Left ventricle myocardium superior (tissue), 1 donor: Measurements from ENCODE around the gene CD300LF. TPM values are rescaled to one million over a fixed set of nuclear protein-coding genes. Genes with fewer than 3 reads are reported as not detected.

ENCODE experiments used
- ATAC-seq: fragments of 200-7000 bp; cut with Tn5 transposase; one replicate; pipeline ENCODE4 v1.9.1; 2020; ENCODE audit warnings: mild to moderate bottlenecking, moderate library complexity
- DNase-seq: peaks from one replicate; pipeline ENCODE4 v3.0.0-alpha.2; 2020
- intact Hi-C: fragments of 100-400 bp; cut with micrococcal nuclease; formaldehyde crosslinking; loops from one replicate; pipeline ENCODE4 v1.11.0; 2022
- microRNA-seq: library from miRNA; unstranded; fragments of <30 nt; microRNA quantifications from one replicate; pipeline ENCODE4 v1.2.0, GENCODE V29; 2020; ENCODE audit warnings: borderline number of aligned reads
- total RNA-seq: library from RNA; stranded (reverse); fragmentation: NEBNext Ultra II Directional; extraction: Animal tissue kit (Norgen Biotek cat#: 25700); gene quantifications from one replicate; pipeline ENCODE4 v1.2.1, GENCODE V29; 2021
- donor health status: DM: no; HTN: yes; CAD: no; lungs with severe emphysema.

The CD300LF gene
- total RNA-seq, 1 donor from 2014 or later, result not detected

- intact Hi-C loops, result no loop called here
- no peak for DNase-seq
- no peak for ATAC-seq
Observed at GRCh38 chr17:74663561-74663960, 49.2 kb downstream of the CD300LF start.

GRCh38 chr17:74659889-74660288 lies 52.8 kb downstream of the CD300LF start:
- no peak for DNase-seq
- intact Hi-C loops, result no loop called here
- ATAC-seq, result no peak

- no peak for ATAC-seq
- no peak for DNase-seq
- intact Hi-C loops, result no loop called here
Observed at GRCh38 chr17:74658620-74659019, 54.1 kb downstream of the CD300LF start.

GRCh38 chr17:74654742-74655141 lies 58.0 kb downstream of the CD300LF start:
- ATAC-seq (no peak), DNase-seq (no peak)
- intact Hi-C loops, result no loop called here

GRCh38 chr17:74652020-74652419 lies 60.7 kb downstream of the CD300LF start:
- DNase-seq (no peak), ATAC-seq (no peak)
- intact Hi-C loops, result no loop called here

GRCh38 chr17:74649909-74650308 lies 62.8 kb downstream of the CD300LF start:
- DNase-seq (no peak), ATAC-seq (no peak)
- intact Hi-C loops, result no loop called here

GRCh38 chr17:74647871-74648672 lies 64.7 kb downstream of the CD300LF start:
- intact Hi-C loops, result no loop called here
- ATAC-seq (peak; percentile 87), DNase-seq (no peak)

GRCh38 chr17:74646231-74646630 lies 66.5 kb downstream of the CD300LF start:
- no peak for ATAC-seq
- no peak for DNase-seq
- intact Hi-C loops, result no loop called here

- intact Hi-C loops, result no loop called here
- ATAC-seq (no peak), DNase-seq (no peak)
Observed at GRCh38 chr17:74645010-74645409, 67.7 kb downstream of the CD300LF start.

GRCh38 chr17:74644419-74644818 lies 68.3 kb downstream of the CD300LF start:
- intact Hi-C loops, result no loop called here
- DNase-seq, result no peak
- no peak for ATAC-seq

Small RNA genes lying within 50 kb of the gene (microRNA-seq; reads per million reads assigned to microRNA genes)
- 17.6 reads per million, percentile 15 among the genes with 10 or more reads in this experiment for gene MIR3615

Other genes starting within 250 kb of the CD300LF start
- 1.9 TPM for gene CD300A, start 246.3 kb downstream of the CD300LF start, total RNA-seq
- gene CD300LB, start 181.4 kb downstream of the CD300LF start, total RNA-seq, result 0.25 TPM
- 0.82 TPM for gene CD300C, start 166.8 kb downstream of the CD300LF start, total RNA-seq
- gene CD300H, start 145.4 kb downstream of the CD300LF start, total RNA-seq, result not detected
- gene CD300LD, start 120.6 kb downstream of the CD300LF start, total RNA-seq, result not detected
- 0.27 TPM for gene CD300E, start 89.2 kb downstream of the CD300LF start, total RNA-seq
- 2.8 TPM for gene RAB37, start 24.3 kb upstream of the CD300LF start, total RNA-seq
- 16.0 TPM for gene NHERF1, start 35.7 kb upstream of the CD300LF start, total RNA-seq
- gene NAT9, start 63.4 kb upstream of the CD300LF start, total RNA-seq, result 21.1 TPM
- gene GRIN2C, start 147.0 kb upstream of the CD300LF start, total RNA-seq, result 0.52 TPM
- 4.5 TPM for gene FDXR, start 160.1 kb upstream of the CD300LF start, total RNA-seq
- not detected for gene FADS6, start 180.7 kb upstream of the CD300LF start, total RNA-seq
- not detected for gene USH1G, start 210.3 kb upstream of the CD300LF start, total RNA-seq
- gene OTOP2, start 211.3 kb upstream of the CD300LF start, total RNA-seq, result not detected
- gene OTOP3, start 223.0 kb upstream of the CD300LF start, total RNA-seq, result not detected